ENCODE data around the gene ZDBF2.
"Not testable (repeated sequence)": the region's sequence is repeated elsewhere in the genome, so short reads cannot be mapped to it uniquely, and the experiment has no call there.

ZDBF2 gene

DNA sequence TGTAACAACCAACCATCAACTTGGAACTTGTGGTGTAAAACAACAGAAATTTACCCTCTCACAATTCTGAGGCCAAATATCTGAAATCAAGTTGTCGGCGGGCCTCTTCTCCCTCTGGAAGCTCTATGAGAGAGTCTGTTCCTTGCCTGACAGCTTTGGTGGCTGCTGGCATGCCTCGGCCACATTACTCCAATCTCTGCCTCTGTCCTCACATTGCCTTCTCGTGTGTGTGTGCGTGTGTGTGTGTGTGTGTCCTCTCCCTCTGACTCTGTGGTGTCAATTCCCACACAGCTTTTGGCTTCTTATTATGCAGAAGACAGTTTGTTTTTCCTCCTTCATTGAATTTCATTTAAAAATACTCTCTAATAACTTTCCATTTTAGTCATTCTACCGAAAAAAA lies 50.4 kb downstream of the ZDBF2 start:
- no peak for DNase-seq

DNA sequence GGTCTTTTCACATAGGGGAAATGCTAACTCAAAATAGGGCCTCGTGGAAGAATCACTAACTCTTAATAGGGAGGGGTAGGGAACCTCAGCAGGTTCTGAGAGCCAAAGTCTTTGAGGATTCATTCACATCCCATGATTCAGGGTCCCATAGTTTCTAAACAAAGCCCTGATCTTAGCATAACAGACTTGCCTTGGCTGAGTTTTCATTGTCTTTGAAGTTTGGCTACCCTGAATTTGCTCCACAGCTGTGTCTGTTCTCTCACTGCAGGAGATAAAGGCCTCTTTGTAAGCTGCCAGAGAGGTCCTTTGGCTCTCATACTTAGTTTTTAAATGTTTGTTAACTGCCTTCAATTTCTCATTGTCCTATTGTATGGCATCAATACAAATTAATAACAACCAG lies 54.5 kb downstream of the ZDBF2 start:
- DNase-seq = no peak

GRCh38 chr2:206336861-206337260 lies 62.4 kb downstream of the ZDBF2 start:
- DNase-seq = peak; percentile 5

DNA sequence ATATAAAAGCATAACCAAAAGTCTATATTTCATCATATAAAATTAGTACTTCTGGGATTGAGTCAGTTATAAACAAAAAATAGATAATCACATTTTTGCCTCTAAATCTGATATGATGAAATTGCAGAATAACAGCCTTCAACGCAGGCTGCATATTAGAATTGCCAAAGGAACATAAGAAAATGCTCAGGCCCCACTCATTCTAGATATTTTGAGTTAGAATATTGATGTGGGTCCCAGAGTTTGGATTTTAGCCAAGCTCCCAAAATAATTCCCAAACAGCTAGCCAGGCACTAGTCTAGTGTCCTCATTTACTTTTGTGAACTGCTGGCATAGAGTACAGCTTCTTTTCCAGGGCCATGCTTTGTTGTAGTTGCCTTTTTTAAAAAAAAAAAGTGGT lies 63.5 kb downstream of the ZDBF2 start:
- DNase-seq = no peak

- DNase-seq = no peak
Observed at GRCh38 chr2:206341396-206341795, 66.9 kb downstream of the ZDBF2 start.

GRCh38 chr2:206343144-206343543 lies 68.7 kb downstream of the ZDBF2 start:
- no peak for DNase-seq

GRCh38 chr2:206343816-206344215 lies 69.4 kb downstream of the ZDBF2 start:
- no peak for DNase-seq

- no peak for DNase-seq
Observed at GRCh38 chr2:206345606-206346005, 71.1 kb downstream of the ZDBF2 start.

GRCh38 chr2:206349375-206349774 lies 74.9 kb downstream of the ZDBF2 start:
- DNase-seq = no peak

- DNase-seq = no peak
Observed at GRCh38 chr2:206352571-206352970, 78.1 kb downstream of the ZDBF2 start.

DNA sequence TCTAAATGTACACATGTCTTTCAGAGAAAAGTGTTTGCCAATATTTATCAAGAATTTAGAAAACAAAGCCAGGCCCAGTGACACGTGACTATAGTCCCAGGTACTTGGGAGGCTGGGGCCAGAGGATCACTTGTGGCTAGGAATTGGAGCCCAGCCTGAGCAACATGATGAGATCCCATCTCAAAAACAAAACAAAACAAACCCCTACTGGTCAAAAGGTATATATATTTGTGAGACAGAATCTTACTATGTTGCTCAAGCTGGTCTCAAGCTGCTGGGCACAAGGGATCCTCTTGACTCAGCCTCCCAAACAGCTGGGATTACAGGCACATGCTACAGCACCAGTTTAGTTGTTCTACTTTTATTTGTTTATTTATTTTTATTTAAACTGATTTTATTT lies 79.2 kb downstream of the ZDBF2 start:
- DNase-seq = no peak

- DNase-seq = no peak
Observed at GRCh38 chr2:206354129-206354528, 79.7 kb downstream of the ZDBF2 start.

DNA sequence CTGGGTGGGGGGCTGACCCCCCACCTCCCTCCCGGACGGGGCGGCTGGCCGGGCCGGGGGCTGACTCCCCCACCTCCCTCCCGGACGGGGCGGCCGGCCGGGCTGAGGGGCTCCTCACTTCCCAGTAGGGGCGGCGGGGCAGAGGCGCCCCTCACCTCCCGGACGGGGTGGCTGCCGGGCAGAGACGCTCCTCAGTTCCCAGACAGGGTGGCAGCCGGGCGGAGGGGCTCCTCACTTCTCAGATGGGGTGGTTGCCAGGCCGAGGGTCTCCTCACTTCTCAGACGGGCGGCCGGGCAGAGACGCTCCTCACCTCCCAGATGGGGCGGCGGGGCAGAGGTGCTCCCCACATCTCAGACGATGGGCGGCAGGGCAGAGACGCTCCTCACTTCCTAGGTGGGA lies 82.4 kb downstream of the ZDBF2 start:
- not testable (repeated sequence) for DNase-seq

- not testable (repeated sequence) for DNase-seq
Observed at GRCh38 chr2:206360840-206361239, 86.4 kb downstream of the ZDBF2 start.

DNA sequence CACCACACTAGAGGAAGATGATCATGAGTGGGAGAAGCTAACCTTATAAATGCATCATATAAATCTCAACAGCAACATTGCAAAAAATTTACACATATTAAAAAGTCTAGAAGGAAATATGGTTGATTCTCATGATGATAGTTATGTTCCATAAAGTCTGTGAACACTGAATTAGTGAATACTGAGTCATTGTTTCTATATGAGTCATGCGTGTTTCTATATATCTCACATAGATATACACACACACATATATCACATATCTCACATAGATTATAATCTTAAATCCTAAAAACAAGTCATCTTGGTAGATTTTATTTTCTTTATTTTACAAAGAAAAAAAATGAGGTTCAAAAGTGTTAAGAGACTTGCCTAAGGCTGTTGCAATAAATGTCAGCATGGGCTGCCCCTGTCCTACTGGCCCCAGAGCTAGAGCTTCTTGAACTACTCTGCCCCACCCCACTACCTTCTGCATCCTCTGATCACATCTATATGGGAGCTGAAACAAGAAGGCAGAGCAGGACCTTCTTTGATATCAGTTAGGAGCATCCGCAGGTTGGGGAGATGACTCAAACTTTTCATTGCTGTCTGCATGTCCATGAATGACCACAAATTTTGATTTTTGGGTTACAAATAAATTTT lies 87.1 kb downstream of the ZDBF2 start:
- DNase-seq = no peak
